HepG2 (cell line): ENCODE data around the gene ZBTB46. TPM values are rescaled to one million over a fixed set of nuclear protein-coding genes. Genes with fewer than 3 reads are reported as not detected.

Experiments
- ATF3 ChIP-seq: sonication (generic); formaldehyde crosslinking; IDR thresholded peaks from 2 replicates; pipeline ENCODE4 v1.4.0; 2020; ENCODE audit warnings: missing genetic modification reagents
- CENPX ChIP-seq: sonication (generic); formaldehyde crosslinking; IDR thresholded peaks from 2 replicates; pipeline ENCODE4 v1.9.0; 2021; ENCODE audit warnings: mild to moderate bottlenecking, missing genetic modification reagents, moderate library complexity
- DBP ChIP-seq: sonication (generic); formaldehyde crosslinking; IDR thresholded peaks from 2 replicates; pipeline ENCODE4 v1.4.0; 2020; ENCODE audit warnings: missing genetic modification reagents; ENCODE audit errors: not compliant biosample characterization
- GMEB1 ChIP-seq: sonication (generic); formaldehyde crosslinking; IDR thresholded peaks from 2 replicates; pipeline ENCODE4 v1.5.1; 2020; ENCODE audit warnings: missing genetic modification reagents, mild to moderate bottlenecking, borderline replicate concordance
- KDM5B ChIP-seq: sonication (generic); formaldehyde crosslinking; IDR thresholded peaks from 2 replicates; pipeline ENCODE4 v1.4.0; 2020; ENCODE audit warnings: missing genetic modification reagents, mild to moderate bottlenecking, borderline replicate concordance
- MAF1 ChIP-seq: sonication (generic); formaldehyde crosslinking; IDR thresholded peaks from 2 replicates; pipeline ENCODE4 v1.5.0; 2020; ENCODE audit warnings: missing genetic modification reagents, borderline replicate concordance
- NR0B2 ChIP-seq: sonication (generic); formaldehyde crosslinking; IDR thresholded peaks from 2 replicates; pipeline ENCODE4 v1.4.0; 2020; ENCODE audit warnings: mild to moderate bottlenecking, missing genetic modification reagents
- NR2F1 ChIP-seq, 2 experiments: fragments of 450-650 bp in 1 of 2; formaldehyde crosslinking in 1 of 2; IDR thresholded peaks; 2 replicates each; pipeline versions ENCODE4 v1.5.0 to v1.6.1; 2016 to 2020; ENCODE audit warnings: mild to moderate bottlenecking in 1 of 2, missing compliant biosample characterization in 1 of 2, missing genetic modification reagents in 1 of 2, moderate library complexity in 1 of 2
- RELA ChIP-seq: sonication (generic); formaldehyde crosslinking; IDR thresholded peaks from 2 replicates; pipeline ENCODE4 v1.4.0; 2020; ENCODE audit warnings: missing genetic modification reagents
- RNF219 ChIP-seq: sonication (generic); formaldehyde crosslinking; IDR thresholded peaks from 2 replicates; pipeline ENCODE4 v1.5.0; 2020; ENCODE audit warnings: mild to moderate bottlenecking, missing genetic modification reagents
- TEF ChIP-seq: sonication (generic); formaldehyde crosslinking; IDR thresholded peaks from 2 replicates; pipeline ENCODE4 v1.5.0; 2020; ENCODE audit warnings: missing genetic modification reagents
- YEATS2 ChIP-seq: sonication (generic); formaldehyde crosslinking; IDR thresholded peaks from 2 replicates; pipeline ENCODE4 v1.4.0; 2020; ENCODE audit warnings: missing genetic modification reagents, borderline replicate concordance
- ZBTB20 ChIP-seq: sonication (generic); formaldehyde crosslinking; IDR thresholded peaks from 2 replicates; pipeline ENCODE4 v1.8.1; 2023; ENCODE audit warnings: missing genetic modification reagents, low read depth, mild to moderate bottlenecking, borderline replicate concordance
- ZBTB33 ChIP-seq: sonication (generic); formaldehyde crosslinking; IDR thresholded peaks from 2 replicates; pipeline ENCODE4 v1.4.0; 2020; ENCODE audit warnings: missing genetic modification reagents
- ZKSCAN5 ChIP-seq: sonication (generic); formaldehyde crosslinking; IDR thresholded peaks from 2 replicates; pipeline ENCODE4 v1.5.1; 2020; ENCODE audit warnings: mild to moderate bottlenecking, missing genetic modification reagents
- ZNF652 ChIP-seq: IDR thresholded peaks from 2 replicates; pipeline ENCODE4 v1.6.1; 2016; ENCODE audit warnings: low read depth, borderline replicate concordance
- ZSCAN5A ChIP-seq: sonication (generic); formaldehyde crosslinking; IDR thresholded peaks from 2 replicates; pipeline ENCODE4 v1.8.0; 2022; ENCODE audit warnings: mild to moderate bottlenecking, missing genetic modification reagents, borderline replicate concordance
- polyA plus RNA-seq, 8 experiments: library from polyadenylated mRNA; depleted of rRNA in 3 of 8; stranded (reverse) in 7 of 8; unstranded in 1 of 8; fragments of >200 nt; fragmentation: Illumina TruSeq in 4 of 8; extraction: Trizol in 4 of 8; gene quantifications; 2 replicates each; pipeline versions ENCODE4 v1.2.1 to v1.2.3, GENCODE V29; 2011 to 2016; ENCODE audit warnings: low read depth in 4 of 8, missing spikeins in 1 of 8, mixed read lengths in 1 of 8; ENCODE audit not compliant: insufficient read depth in 1 of 8
- total RNA-seq, 5 experiments: library from RNA; depleted of rRNA; stranded (reverse); fragments of >200 nt; fragmentation: Illumina TruSeq; extraction: Trizol; gene quantifications; 2 replicates each; pipeline ENCODE4 v1.2.3, GENCODE V29; 2016; ENCODE audit warnings: low read depth in 1 of 5

ZBTB46 gene
- total and polyA plus RNA-seq, 2 of the 13 experiments (the other 11 are each of a cell fraction or from before 2014, with no cell fraction given) = 1.6 to 13.5 TPM

GRCh38 chr20:63737945-63738686, 92.9 kb downstream of the ZBTB46 start (continued):
- TF ChIP-seq RNF219 = no peak
- peak; percentile 85 for TF ChIP-seq DBP (CRISPR knock-in tag)
- no peak; the same call in 1 of the 2 replicates for TF ChIP-seq ZSCAN5A
- no peak; the same call in 1 of the 2 replicates for TF ChIP-seq TEF (CRISPR knock-in tag)
- peak; percentile 35; the same call in 1 of the 2 replicates for TF ChIP-seq ZKSCAN5
- TF ChIP-seq ZBTB33 (CRISPR knock-in tag) = peak; percentile 62
- TF ChIP-seq NR0B2 = 0 out of 2 replicates have a peak, but pooled peaks have one; percentile 65
- no peak for TF ChIP-seq ZNF652 (CRISPR knock-in tag)
- peak; percentile 72 to 89 for TF ChIP-seq NR2F1 (CRISPR knock-in tag; IDR thresholded peaks at IDR 0.05)
- TF ChIP-seq YEATS2 = peak; percentile 72
- no peak; the same call in none of the 2 replicates for TF ChIP-seq ATF3 (CRISPR knock-in tag)
- TF ChIP-seq ZBTB20 (CRISPR knock-in tag) = peak; percentile 84
- no peak for TF ChIP-seq RELA
- TF ChIP-seq CENPX = no peak
- TF ChIP-seq KDM5B (CRISPR knock-in tag) = peak; percentile 95
- TF ChIP-seq MAF1 = peak; percentile 98
- peak; percentile 49; the same call in 1 of the 2 replicates for TF ChIP-seq GMEB1 (CRISPR knock-in tag)
